Activated CD8-positive, alpha-beta memory T cell treated with anti-CD3 and anti-CD28 coated beads, Interleukin-2, amount 50 U/mL, for 48 hours (primary cell): Measurements from ENCODE around the gene SMARCC2.
A peak's percentile ranks its signal among the peaks of the same experiment; 100 is the strongest.
"Not testable (repeated sequence)": the region's sequence is repeated elsewhere in the genome, so short reads cannot be mapped to it uniquely, and the experiment has no call there.

Source experiments
- DNase-seq: peaks from one replicate; pipeline ENCODE4 v3.0.0-alpha.2; 2020

Gene SMARCC2

DNA sequence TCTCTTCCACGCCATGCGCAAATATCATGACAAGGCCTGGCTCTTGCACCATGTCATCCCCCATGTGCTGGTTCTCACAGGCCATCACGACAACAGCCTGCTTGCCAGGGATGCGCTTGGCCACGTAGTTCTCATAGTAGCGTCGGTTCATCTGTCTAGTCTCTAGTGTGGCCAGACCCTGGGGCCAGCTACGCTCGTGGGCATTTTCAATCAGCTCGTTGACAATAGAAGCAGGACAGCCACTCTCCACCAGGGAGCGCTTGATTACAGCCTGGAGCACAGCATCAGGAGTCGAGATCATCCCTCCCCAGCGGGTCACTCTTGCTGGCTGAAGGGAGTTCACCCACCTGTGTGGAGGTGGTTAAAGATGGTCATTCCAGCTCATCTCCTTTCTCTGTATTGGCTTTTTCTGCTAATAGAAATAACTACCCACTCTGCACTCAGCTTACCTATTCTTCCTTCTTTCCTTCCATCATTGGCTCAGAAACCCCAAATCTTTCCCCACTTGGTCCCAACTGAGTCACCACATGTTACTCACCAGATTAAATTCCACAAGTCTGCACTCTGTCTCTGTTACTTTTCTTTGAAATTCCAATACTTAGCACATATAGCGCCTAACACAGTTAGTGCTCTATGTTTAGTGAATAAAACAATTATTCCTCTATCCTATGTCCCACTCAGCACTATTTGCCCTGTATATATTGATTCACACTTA lies 17.3 kb upstream of the SMARCC2 start:
- DNase-seq = peak; percentile 61

DNA sequence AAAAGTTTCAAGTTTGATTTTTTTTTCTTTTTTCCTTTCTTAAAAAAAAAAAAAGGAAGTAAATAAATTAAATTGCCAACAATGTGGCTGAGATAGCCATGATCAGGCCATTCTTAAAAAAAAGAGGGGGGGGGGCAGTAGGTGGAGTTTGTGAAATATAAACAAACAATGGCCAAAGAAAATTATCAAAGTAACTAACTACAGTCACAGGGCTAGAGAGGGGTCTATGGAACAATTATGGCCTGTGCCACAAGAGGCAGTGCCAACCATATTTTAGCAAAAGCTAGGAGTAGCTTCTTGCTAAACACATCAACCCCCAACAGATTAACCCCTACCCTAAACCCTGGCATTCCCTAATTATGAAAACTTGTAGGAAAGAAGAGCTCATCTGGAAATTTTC lies 16.2 kb upstream of the SMARCC2 start:
- no peak for DNase-seq

DNA sequence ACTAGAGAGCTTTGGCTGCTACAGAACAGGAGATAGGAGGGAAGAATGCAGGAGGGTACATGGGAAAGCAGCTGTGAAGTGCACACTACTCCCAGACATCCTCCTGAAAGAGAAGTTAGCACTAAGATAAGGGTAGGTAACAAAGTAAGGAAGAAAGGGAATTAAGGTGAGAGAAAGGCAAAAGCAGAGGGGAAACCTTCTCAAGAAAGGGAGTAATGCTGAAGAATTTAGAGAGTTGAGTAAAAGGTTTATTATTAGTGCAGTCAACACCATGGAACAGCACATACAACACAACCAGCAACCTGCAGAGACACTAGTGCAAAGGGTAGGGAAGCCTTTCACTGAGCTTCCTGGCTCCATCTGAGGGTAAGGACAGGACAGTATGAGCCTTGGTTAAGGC lies 15.0 kb upstream of the SMARCC2 start:
- DNase-seq = no peak

DNA sequence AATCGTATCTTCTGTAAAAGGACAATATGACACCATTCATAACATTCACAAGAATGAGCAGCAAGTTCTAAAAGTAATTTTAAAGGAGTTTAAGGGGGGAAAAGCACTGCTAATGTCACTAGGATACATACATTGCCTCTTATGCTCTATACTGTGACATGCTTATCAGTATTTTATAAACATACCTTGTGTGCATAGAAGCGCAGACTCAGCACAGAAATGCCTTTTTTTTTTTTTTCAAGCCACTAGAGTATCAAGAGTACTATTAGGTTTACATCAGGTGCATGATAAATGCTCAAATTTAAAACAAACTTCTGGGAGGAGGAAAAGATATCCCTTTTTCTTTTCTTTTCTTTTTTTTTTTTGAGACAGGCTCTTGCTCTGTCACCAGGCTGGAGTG lies 13.6 kb upstream of the SMARCC2 start:
- no peak for DNase-seq

DNA sequence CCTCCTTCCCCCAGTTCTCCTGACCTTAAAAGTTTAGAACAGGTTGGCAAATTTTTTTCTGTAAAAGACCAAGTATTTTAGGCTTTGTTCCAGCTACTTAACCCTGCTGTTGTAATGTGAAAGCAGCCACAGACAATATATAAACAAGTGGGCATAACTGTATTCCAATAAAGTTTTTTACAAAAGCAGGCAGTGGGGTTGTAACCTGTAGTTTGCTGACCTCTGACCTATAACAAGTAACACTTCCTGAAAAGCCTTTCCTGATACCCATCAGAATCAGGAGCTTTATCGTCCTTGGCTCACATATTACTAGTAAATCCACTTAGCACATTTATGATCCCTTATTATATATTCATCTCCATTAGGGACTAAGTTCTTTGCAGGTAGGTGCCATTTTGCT lies 13.1 kb upstream of the SMARCC2 start:
- no peak for DNase-seq

DNA sequence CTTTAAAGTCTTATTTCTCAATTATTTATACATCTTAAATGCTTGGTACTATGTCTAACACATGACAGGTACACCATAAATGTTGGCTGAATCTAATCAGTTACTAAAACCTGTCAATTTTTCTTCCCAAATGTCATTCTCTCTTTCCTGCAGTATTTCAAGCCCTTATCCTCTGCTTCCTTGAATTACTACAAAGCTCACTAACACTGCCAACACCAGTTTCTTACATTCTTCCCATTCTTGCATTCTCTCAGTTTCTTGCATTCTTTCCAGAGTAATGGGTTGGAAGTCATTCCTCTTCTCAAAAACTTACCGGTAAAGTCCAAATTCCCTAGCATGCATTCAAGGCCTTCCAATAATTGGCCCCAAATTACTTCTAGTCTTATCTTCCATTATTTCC lies 9.6 kb upstream of the SMARCC2 start:
- no peak for DNase-seq

DNA sequence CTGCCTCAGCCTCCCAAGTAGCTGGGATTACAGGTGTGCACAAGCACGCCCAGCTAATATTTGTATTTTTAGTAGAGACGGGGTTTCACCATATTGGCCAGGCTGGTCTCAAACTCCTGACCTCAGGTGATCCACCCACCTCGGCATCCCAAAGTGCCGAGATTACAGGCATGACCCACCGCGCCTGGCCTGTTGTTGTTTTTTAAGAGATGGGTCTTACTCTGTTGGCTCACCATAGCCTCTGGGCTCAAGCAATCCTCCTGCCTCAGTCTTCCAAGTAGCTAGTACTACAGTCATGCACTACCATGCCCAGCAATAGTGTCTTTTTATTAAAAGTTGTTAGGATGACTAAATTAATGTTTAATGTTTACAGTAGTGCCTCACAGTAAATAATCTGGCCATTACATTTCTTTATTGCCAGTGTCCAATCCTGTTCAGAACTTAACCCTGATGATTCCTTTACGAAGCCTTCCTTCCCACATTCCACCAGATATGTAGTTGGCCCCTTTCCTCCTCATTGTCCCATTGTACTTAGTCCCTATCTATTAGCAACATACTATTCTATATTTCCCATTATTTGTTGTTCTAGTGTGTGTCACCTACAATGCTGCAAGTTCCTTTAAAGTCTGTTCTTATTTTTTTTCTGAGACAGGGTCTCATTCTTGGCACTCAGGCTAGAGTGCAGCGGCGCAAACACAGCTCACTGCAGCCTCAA lies 8.8 kb upstream of the SMARCC2 start:
- no peak for DNase-seq

DNA sequence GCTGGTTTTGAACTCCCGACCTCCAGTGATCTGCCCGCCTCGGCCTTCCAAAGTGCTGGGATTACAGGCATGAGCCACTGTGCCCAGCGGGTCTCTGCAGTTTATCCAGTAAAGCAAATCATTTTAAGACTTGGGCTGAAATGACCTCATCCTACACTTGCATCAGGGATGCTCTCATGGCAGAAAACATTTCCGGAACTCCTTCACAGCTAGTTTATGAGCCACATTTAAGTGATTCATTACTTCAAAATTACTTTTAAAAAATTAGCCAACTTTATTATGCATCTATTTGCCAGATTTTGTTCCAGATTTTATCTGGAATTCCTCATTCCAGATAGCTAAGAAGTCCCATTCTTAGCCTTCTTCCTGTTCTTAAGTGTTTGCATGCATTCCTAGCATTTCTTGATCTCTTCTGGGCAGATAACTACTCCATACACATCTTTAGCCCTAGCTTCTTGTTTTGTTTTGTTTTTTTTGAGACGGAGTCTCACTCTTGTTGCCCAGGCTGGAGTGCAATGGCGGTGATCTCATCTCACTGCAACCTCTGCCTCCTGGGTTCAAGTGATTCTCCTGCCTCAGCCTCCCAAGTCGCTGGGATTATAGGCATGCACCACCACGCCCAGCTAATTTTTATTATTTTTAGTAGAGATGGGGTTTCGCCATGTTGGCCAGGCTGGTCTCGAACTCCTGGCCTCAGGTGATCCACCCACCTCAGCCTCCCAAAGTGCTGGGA lies 7.7 kb upstream of the SMARCC2 start:
- not testable (repeated sequence) for DNase-seq

DNA sequence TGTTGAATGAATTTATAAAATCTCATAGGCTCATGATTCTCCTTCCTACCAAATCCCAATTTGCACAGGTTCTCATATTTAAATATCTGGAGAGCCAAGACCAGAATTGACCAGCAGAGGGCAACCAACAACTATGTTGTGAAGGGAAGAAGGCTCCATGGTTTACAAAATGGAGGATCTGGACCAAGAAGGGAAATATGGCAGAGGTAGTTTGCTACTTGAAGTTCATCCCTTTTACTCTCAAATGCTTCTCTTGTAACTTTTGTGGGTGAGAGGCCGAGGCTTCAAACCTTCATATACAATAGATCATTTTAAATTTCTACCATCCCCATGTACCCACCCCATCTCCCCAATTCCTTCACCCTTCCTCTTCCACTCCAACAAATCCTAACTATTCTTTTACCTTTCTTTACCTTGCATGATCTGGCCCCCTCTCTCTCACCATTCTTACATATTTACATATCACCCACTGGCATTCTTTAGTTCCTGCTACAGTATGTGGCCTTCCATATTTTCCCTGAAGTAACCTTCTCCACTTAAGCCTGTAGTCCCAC lies 3.8 kb upstream of the SMARCC2 start:
- DNase-seq = peak; percentile 70

DNA sequence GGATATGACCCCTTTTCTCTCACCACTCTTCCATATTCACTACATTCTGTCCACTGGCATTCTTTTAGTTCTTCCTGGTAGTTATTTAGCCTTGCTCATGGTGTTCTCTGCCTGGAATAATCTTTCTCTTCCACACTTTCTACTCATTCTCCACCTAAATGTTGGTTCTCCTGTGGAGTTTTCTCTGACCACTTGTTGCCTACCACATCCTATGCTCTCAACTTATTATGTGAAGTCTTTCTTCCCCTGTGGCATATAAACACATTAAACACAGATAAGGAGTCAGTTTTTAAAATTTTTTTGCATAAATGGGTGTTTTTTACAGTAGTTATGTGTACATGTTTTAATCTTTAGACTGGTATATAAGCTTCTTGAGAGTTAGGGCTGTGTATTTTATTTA lies 3.3 kb upstream of the SMARCC2 start:
- no peak for DNase-seq

DNA sequence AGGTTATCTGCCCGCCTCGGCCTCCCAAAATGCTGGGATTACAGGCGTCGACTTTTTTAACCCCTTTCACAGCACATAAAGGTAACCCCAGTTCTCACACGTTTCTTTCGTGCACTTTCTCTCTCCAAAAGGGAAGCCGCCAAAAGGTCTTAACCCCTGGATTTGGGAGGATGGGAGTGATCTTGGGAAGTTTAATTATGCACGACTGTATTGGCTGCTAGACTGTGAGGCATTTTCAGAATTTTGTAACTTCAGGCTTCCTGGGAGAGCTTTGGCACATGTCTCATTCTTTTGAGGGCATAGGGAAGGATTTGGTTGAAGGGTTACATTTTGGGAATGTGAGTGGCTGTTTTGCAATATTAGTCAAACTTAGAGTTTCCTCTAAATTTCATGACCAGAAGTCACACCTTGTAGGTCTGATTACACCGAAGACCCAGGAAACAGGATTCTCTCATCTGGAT lies 1.4 kb upstream of the SMARCC2 start:
- DNase-seq = no peak

DNA sequence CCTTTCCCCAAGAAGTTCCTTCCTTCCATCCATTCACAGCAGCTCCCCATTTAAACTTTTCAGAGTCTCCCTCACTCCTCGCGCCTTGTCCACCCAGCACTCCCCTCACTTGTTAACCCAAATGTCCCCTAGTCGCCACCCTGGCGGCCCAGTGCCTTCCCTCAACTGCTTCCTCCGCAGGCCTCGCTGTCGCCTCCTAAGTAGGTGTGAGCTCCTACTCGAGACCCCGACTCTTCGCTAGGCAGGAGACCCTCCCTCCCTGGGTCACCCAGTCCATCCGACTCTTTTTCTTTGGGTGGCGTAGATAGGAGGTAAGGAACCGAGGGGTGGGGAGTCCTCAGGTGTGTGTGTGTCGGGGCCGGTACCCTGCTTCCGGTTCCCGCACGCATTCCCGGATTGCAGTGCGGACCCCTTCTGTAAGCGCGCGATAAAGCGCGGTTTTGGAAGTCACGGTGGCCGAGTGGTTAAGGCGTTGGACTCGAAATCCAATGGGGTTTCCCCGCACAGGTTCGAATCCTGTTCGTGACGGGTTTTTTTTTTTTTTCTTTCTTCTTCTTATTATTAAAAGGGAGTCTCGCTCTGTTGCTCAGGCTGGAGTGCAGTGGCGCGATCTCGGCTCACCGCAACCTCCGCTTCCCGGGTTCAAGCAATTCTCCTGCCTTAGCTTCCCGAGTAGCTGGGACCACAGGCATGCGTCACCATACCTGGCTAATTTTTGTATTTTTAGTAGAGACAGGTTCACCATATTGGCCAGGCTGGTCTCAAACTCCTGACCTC lies 823 bp upstream of the SMARCC2 start:
- peak; percentile 100 for DNase-seq

DNA sequence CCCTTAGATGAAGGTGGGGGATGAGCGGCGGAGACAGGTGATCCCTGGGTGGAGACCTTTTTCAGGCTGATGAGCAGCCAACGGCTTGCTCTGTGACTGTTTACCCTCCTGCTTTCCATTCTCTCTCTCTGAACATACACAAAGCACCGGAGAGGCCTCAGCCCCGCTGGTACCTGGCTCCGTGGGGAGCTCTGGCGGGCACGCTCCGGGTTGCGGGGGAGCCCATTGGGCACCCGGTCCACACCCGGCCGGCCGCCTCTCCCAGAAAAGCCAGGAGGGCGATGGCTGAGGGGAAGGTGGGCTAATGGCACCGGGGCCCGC lies 545 bp downstream of the SMARCC2 start:
- peak; percentile 71 for DNase-seq

DNA sequence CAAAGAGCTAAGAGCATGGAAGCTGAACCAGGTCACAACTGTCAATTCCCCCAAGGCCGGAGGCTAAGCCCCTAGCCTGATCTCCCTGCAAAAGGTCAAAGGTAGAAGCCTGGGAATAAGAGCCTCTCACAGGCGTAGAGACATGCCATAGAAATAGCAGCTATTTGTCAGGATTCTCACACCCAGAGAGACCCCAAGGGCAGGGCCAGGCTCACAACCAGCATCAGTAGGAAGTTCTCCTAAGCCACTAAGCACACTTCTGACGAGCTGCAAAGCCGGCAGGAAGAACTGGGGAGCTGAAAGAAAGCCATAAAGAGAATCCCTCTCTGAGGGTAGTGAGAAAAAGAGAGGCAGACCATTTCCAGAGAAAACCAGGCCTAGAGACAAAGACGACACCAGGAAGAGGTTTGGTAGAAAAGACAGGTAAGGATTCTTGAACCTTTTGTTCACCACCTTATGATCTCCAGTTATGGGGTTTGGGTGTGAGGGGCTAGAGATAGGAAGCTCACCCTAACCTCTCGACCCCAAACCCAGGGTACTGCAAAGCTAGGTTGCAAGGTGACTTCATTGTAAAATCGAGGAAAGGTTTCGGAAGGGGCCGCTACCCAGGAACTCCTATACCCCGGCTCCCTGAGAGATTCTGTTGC lies 1.0 kb downstream of the SMARCC2 start:
- DNase-seq = no peak

DNA sequence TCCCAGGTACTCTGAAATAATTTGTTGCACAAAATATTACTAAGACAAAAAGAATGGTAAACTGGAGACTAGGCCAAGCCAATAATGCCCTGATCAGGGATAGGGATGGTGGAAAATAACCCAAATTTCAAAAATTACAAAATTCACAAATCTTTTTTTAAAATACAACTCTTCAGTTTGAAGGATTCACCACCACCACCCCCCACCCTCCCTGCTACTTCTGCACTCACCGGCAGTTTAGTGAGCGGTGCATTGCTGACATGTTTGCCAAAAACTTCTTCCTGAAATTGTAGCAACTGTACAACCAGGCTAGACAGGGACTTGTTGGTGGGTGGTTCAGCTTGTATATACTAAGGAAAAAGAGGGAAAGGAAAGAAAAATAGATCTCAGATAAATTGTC lies 2.3 kb downstream of the SMARCC2 start:
- DNase-seq = no peak

DNA sequence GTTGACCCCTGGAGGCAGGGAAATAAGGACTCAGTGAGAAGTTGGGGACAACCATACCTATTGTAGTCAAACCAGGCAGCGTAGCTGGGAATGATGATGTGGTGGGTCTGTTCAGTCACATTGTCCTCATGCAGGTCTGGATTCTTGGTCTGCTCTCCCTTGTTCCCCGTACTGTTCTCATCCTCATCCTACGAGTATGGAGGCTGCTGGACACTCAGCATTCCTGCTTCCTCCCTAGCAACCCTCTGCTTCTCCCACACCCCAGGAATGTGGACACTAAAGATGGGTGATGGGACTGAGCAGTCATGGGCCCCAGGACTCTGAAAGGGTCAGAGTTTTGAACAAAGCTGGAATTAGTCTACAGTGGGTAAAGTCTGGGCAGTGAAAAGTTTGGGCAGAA lies 10.9 kb downstream of the SMARCC2 start:
- DNase-seq = no peak

DNA sequence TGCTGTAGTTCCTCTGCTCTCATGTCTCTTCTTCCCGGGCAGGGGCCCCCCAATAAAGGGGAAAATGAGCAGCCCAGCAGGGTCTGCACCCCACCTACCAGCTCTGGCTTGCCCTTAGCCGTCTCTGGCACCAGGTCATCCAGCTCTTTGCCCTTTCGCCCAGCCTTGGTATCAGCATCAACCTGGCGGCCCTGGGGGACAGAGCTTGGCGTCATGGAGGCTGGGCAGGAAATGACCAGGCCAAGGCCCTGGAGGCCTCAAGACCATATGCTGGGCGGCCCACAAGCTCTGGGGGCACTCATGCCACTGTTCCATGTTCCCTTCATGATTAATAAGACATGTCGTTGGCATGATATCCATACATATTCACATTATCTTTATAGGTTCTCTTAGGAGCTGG lies 16.4 kb downstream of the SMARCC2 start:
- DNase-seq = no peak

DNA sequence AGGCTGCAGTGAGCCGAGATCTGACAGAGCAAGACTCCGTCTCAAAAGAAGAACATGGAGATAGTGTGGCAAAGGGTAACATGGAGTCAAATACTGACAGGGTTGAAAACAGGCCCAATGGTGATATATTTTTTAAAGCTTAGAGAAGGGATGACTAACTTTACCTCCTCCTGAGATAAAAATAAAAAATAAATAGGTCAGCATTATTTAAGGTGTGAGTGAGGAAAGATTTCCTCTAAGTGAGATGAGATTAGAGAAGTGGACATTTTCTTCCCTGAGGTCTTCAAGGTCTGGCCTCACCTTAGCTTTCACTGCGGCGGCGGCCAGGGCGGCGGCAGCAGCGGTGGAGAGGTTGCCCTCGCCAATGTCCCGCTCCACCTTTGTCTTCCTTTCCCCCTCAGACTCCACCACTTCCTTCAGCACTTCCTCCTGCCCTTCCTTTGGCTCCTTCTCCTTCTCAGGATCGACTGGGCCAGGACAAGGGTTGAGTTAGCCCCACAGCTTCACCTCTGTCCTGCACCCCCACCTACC lies 20.0 kb downstream of the SMARCC2 start:
- no peak for DNase-seq

DNA sequence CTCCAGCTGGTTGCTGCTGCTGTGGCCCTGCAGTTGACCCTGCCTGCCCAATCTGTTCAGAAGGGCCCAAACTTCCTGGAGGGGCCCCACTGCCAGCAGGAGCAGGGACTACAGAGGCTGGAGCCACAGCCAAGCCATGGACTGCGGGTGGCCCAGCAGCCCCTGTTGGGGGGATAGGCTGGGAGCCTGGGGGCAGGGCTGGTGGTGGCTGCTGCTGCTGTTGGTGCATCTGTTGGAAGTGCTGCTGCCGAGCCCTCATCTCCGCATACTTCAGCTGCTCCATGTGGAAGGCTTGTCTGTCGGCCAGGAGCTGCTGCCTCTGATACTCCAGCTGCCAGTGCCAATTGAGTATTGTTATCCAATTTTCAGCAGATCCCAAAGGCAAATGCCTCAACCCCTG lies 23.9 kb downstream of the SMARCC2 start:
- DNase-seq = no peak

DNA sequence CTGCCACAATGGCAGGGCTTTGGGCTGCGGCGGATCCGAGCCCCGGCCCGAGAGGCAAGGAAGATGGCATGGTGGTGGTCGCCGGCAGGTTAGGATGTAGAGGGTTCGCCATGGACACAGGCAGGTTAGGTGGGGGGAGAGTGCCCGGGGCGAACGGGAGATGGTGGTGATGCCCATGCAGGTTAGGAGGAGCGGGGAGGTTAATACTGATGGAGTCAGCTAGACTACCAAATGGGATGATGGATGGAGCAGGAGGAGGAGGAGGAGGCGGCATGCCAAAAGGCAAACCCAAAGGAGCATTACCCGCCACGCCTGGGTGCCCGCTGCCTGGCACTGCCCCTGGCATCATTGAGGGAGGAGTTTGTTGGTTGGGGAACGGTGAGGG lies 24.9 kb downstream of the SMARCC2 start:
- DNase-seq = no peak

DNA sequence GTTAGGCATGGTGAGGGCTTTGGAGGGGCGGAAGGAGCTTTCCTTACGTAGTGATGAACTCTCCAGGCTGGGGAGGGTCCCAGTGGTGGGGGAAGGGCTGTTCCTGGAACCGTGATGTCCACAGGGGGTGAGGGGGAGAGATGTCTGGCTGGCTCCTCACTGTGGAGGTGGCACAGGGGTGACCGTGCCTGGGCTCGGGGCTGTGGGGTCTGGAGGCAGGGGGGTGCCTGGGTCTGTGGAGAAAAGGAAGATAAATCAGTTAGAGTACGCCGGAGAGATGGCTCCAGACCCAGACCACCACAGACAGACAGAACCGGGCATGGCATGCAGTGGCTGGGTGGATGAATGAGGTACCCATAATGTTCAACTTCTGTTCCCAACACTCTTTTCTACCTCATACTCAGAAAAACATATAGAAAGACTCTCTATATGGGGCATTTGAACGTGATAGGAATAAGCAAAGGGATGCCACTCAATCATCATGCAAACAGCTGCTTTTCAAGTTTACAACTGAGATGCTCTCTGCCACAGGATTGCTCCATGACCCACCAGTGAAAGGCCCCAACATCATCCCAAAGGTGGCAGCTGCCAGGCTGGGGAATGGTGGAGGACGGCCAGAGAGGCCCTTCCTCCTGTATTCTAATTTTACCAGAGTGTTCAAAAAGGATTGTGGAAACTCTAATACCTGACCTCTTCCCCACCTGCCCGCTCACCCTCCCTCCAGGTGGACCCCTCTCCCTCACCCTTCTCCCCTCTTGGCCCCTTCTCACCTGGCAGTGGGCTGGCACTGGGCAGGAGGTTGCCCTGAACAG lies 25.5 kb downstream of the SMARCC2 start:
- DNase-seq = no peak
